HEK293 (cell line): Measurements from ENCODE around the gene CD8A.

ENCODE experiments used
- CTCF ChIA-PET: fragments of 350-600 bp; formaldehyde crosslinking; extraction: SDS; loops from one replicate; lab custom pipeline; 2021; ENCODE audit warnings: antibody characterized with exemption; lab: Yijun Ruan, JAX
- POLR2A ChIA-PET: fragments of 300-600 bp; formaldehyde crosslinking; extraction: SDS; loops from one replicate; lab custom pipeline; 2020; ENCODE audit warnings: antibody characterized with exemption, inconsistent platforms; lab: Yijun Ruan, JAX
- H3K27ac ChIP-seq: fragments of 200-500 bp; sonication (Bioruptor generic); 2 replicates; pipeline ENCODE4 v1.5.1; 2014; ENCODE audit warnings: low read depth, low read length, control low read depth, inconsistent platforms; ENCODE audit errors: extremely low read depth
- H3K36me3 ChIP-seq, 2 experiments: fragments of 200-500 bp in 1 of 2; sonication (Bioruptor generic) in 1 of 2; 1 replicate in 1 of 2; 2 replicates in 1 of 2; pipeline ENCODE4 v1.5.1; 2014 to 2017; ENCODE audit warnings: inconsistent platforms in 2 of 2, low read length in 2 of 2; ENCODE audit not compliant: control insufficient read depth in 2 of 2, insufficient read depth in 1 of 2
- H3K4me1 ChIP-seq: fragments of 200-500 bp; sonication (Bioruptor generic); 2 replicates; pipeline ENCODE4 v1.5.1; 2014; ENCODE audit warnings: mild to moderate bottlenecking, low read length, inconsistent platforms; ENCODE audit not compliant: control insufficient read depth, insufficient read depth
- H3K4me3 ChIP-seq: 2 replicates; pipeline ENCODE4 v1.5.1; 2011; ENCODE audit warnings: low read depth, mild to moderate bottlenecking, control low read depth, low read length, moderate library complexity
- H3K9me3 ChIP-seq: fragments of 200-500 bp; sonication (Bioruptor generic); 2 replicates; pipeline ENCODE4 v1.5.1; 2014; ENCODE audit warnings: low read depth, low read length, inconsistent platforms; ENCODE audit not compliant: control insufficient read depth, insufficient read depth
- PRDM6 ChIP-seq: fragments of 450-650 bp; formaldehyde crosslinking; IDR thresholded peaks from 2 replicates; pipeline ENCODE4 v1.5.1; 2017; ENCODE audit warnings: missing biosample characterization, missing genetic modification characterization
- REST ChIP-seq: fragments of 450-650 bp; formaldehyde crosslinking; IDR thresholded peaks from 2 replicates; pipeline ENCODE4 v1.5.1; 2016; ENCODE audit warnings: missing biosample characterization, missing genetic modification characterization
- ZNF148 ChIP-seq: fragments of 450-650 bp; formaldehyde crosslinking; IDR thresholded peaks from 2 replicates; pipeline ENCODE4 v1.5.0; 2017; ENCODE audit warnings: missing biosample characterization, missing genetic modification characterization, borderline replicate concordance
- ZNF2 ChIP-seq: fragments of 450-650 bp; formaldehyde crosslinking; IDR thresholded peaks from 2 replicates; pipeline ENCODE4 v1.5.1; 2016; ENCODE audit warnings: missing biosample characterization, missing genetic modification characterization
- ZNF341 ChIP-seq: fragments of 450-650 bp; formaldehyde crosslinking; IDR thresholded peaks from 2 replicates; pipeline ENCODE4; 2016; ENCODE audit warnings: low read depth, missing biosample characterization, missing genetic modification characterization
- ZNF37A ChIP-seq: fragments of 450-650 bp; IDR thresholded peaks from 2 replicates; pipeline ENCODE4 v1.5.1; 2018; ENCODE audit warnings: missing biosample characterization, missing genetic modification characterization
- ZNF449 ChIP-seq: fragments of 450-650 bp; formaldehyde crosslinking; IDR thresholded peaks from 2 replicates; pipeline ENCODE4 v1.5.1; 2017; ENCODE audit warnings: missing biosample characterization, mild to moderate bottlenecking, missing genetic modification characterization, moderate library complexity
- ZNF791 ChIP-seq: fragments of 450-650 bp; formaldehyde crosslinking; IDR thresholded peaks from 2 replicates; pipeline ENCODE4 v1.5.1; 2016; ENCODE audit warnings: missing biosample characterization, missing genetic modification characterization
- TF ChIP-seq, protein P1 (sequence below): fragments of 450-650 bp; formaldehyde crosslinking; IDR thresholded peaks from 2 replicates; pipeline ENCODE4 v1.5.1; 2017; ENCODE audit warnings: missing biosample characterization, missing genetic modification characterization
- TF ChIP-seq, protein P2 (sequence below): fragments of 450-650 bp; formaldehyde crosslinking; IDR thresholded peaks from 2 replicates; pipeline ENCODE4 v1.5.1; 2016; ENCODE audit warnings: missing biosample characterization, missing genetic modification characterization, low read depth
- TF ChIP-seq, protein P3 (sequence below): fragments of 450-650 bp; IDR thresholded peaks from 2 replicates; pipeline ENCODE4 v1.5.1; 2018; ENCODE audit warnings: missing biosample characterization, missing genetic modification characterization
- TF ChIP-seq, protein P4 (sequence below): fragments of 450-650 bp; formaldehyde crosslinking; IDR thresholded peaks from 2 replicates; pipeline ENCODE4 v1.5.1; 2016; ENCODE audit warnings: missing biosample characterization, missing genetic modification characterization

CD8A gene

DNA sequence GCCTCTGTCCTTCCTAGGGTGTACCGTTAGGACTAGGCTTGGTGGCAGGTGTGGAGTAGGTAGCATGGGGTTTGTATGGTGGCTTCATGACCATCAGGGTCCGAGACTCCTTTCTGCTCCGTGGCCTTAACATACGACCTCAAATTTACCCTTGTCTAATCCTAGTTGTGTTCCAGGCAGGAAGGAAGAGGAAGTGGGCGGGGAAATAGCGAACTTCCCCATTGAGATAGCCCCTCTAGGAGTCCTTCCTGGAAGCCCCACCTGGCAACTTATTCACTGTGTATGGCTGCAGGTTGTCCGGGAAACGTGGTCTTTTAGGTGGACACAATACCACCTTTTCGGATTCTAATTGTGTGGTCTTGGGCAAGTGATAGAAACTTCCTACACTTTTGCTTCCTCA, 9.3 kb downstream of the CD8A start (continued):
- TF ChIP-seq REST (tag by site-specific recombination) (no peak), PRDM6 (tag by site-specific recombination) (no peak)
- TF ChIP-seq, protein P1, sequence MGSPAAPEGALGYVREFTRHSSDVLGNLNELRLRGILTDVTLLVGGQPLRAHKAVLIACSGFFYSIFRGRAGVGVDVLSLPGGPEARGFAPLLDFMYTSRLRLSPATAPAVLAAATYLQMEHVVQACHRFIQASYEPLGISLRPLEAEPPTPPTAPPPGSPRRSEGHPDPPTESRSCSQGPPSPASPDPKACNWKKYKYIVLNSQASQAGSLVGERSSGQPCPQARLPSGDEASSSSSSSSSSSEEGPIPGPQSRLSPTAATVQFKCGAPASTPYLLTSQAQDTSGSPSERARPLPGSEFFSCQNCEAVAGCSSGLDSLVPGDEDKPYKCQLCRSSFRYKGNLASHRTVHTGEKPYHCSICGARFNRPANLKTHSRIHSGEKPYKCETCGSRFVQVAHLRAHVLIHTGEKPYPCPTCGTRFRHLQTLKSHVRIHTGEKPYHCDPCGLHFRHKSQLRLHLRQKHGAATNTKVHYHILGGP (tag by site-specific recombination): no peak
- TF ChIP-seq, all 188 proteins: peak for 0

GRCh38 chr2:86779971-86780370, 10.7 kb downstream of the CD8A start:
- POLR2A ChIA-PET: no interaction called here
- TF ChIP-seq, protein P2, sequence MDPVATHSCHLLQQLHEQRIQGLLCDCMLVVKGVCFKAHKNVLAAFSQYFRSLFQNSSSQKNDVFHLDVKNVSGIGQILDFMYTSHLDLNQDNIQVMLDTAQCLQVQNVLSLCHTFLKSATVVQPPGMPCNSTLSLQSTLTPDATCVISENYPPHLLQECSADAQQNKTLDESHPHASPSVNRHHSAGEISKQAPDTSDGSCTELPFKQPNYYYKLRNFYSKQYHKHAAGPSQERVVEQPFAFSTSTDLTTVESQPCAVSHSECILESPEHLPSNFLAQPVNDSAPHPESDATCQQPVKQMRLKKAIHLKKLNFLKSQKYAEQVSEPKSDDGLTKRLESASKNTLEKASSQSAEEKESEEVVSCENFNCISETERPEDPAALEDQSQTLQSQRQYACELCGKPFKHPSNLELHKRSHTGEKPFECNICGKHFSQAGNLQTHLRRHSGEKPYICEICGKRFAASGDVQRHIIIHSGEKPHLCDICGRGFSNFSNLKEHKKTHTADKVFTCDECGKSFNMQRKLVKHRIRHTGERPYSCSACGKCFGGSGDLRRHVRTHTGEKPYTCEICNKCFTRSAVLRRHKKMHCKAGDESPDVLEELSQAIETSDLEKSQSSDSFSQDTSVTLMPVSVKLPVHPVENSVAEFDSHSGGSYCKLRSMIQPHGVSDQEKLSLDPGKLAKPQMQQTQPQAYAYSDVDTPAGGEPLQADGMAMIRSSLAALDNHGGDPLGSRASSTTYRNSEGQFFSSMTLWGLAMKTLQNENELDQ: no peak
- Histone ChIP-seq H3K36me3 (peaks cover 0 to 18% of the 10 kb centered on the region in 2 experiments; a peak in 1 of 3 replicates), H3K9me3 (no peaks in the 10 kb centered on the region), H3K27ac (no peak overlapping the region), H3K4me3 (no peak overlapping the region), H3K4me1 (no peaks in the 10 kb centered on the region)
- CTCF ChIA-PET: interaction anchor here (0.6 to 1.9 kb wide), 4 partner anchors 9 to 30 kb away, joined by 3 to 9 read pairs (median 4); no protein-coding TSS in a partner anchor

DNA sequence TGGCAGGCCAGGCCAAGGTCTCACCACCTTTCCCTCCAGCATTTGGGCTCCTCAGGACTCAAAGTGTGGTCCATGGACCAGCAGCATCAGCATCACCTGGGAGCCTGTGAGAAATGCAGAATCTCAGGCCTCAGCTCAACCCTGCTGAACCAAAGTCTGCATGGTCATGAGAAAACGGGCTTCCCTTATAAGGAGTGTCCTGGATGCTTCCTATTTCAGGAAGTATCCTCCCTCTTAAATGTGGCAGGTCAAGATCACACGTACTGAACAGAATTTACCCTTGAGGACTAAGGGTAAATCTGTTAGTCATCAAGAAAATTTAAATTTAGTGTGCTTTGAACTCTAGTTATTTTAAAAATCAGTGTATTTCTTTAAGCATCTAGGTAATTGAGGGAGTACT, 11.8 kb downstream of the CD8A start:
- Histone ChIP-seq H3K36me3 (peaks cover 4 to 28% of the 10 kb centered on the region in 2 experiments; a peak in 2 of 3 replicates), H3K27ac (no peak overlapping the region), H3K4me3 (no peak overlapping the region), H3K9me3 (no peaks in the 10 kb centered on the region), H3K4me1 (no peaks in the 10 kb centered on the region)
- CTCF ChIA-PET: interaction anchor here (1.7 to 1.8 kb wide), 2 partner anchors 11 to 14 kb away, joined by 4 to 9 read pairs; no protein-coding TSS in a partner anchor
- POLR2A ChIA-PET: no interaction called here
- TF ChIP-seq ZNF2 (no peak), ZNF37A (tag by site-specific recombination) (no peak), ZNF449 (tag by site-specific recombination) (no peak), ZNF341 (tag by site-specific recombination) (no peak), ZNF148 (tag by site-specific recombination) (no peak), ZNF791 (tag by site-specific recombination) (no peak)
- TF ChIP-seq, protein P3, sequence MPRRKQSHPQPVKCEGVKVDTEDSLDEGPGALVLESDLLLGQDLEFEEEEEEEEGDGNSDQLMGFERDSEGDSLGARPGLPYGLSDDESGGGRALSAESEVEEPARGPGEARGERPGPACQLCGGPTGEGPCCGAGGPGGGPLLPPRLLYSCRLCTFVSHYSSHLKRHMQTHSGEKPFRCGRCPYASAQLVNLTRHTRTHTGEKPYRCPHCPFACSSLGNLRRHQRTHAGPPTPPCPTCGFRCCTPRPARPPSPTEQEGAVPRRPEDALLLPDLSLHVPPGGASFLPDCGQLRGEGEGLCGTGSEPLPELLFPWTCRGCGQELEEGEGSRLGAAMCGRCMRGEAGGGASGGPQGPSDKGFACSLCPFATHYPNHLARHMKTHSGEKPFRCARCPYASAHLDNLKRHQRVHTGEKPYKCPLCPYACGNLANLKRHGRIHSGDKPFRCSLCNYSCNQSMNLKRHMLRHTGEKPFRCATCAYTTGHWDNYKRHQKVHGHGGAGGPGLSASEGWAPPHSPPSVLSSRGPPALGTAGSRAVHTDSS: no peak
- TF ChIP-seq, protein P4, sequence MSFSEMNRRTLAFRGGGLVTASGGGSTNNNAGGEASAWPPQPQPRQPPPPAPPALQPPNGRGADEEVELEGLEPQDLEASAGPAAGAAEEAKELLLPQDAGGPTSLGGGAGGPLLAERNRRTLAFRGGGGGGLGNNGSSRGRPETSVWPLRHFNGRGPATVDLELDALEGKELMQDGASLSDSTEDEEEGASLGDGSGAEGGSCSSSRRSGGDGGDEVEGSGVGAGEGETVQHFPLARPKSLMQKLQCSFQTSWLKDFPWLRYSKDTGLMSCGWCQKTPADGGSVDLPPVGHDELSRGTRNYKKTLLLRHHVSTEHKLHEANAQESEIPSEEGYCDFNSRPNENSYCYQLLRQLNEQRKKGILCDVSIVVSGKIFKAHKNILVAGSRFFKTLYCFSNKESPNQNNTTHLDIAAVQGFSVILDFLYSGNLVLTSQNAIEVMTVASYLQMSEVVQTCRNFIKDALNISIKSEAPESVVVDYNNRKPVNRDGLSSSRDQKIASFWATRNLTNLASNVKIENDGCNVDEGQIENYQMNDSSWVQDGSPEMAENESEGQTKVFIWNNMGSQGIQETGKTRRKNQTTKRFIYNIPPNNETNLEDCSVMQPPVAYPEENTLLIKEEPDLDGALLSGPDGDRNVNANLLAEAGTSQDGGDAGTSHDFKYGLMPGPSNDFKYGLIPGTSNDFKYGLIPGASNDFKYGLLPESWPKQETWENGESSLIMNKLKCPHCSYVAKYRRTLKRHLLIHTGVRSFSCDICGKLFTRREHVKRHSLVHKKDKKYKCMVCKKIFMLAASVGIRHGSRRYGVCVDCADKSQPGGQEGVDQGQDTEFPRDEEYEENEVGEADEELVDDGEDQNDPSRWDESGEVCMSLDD: no peak
